GM18517 (cell line): Measurements from ENCODE around the gene ATG7.

Experiments
- ATAC-seq: cut with Tn5 transposase; IDR thresholded peaks from one replicate; pipeline ENCODE4 v1.9.1; 2021; ENCODE audit warnings: mild to moderate bottlenecking, moderate library complexity; ENCODE audit not compliant: unreplicated experiment

ATG7 gene

GRCh38 chr3:11602239-11602840 lies 330.1 kb downstream of the ATG7 start:
- ATAC-seq = no peak

GRCh38 chr3:11602886-11603527 lies 330.8 kb downstream of the ATG7 start:
- no peak for ATAC-seq

- no peak for ATAC-seq
Measured at GRCh38 chr3:11603628-11604027, 331.4 kb downstream of the ATG7 start.

GRCh38 chr3:11604139-11604892 lies 332.1 kb downstream of the ATG7 start:
- no peak for ATAC-seq

- ATAC-seq = no peak
Measured at GRCh38 chr3:11605398-11605797, 333.2 kb downstream of the ATG7 start.

- no peak for ATAC-seq
Measured at GRCh38 chr3:11606090-11606784, 334.0 kb downstream of the ATG7 start.

- no peak for ATAC-seq
Measured at GRCh38 chr3:11606865-11607440, 334.8 kb downstream of the ATG7 start.
